ENCODE measurements around the gene TBCE.

The TBCE gene

GRCh38 chr1:235367000-235367908 lies at the start of gene TBCE:
Gene TBCE, plus strand, starts transcription at chr1:235367427. Its CDS starts 12,623 bp downstream, at chr1:235380050.
- DNase-seq, result peak; percentile 93

GRCh38 chr1:235319255-235319654 lies 48.0 kb upstream of the TBCE start:
- no peak for DNase-seq

GRCh38 chr1:235320521-235321179 lies 46.6 kb upstream of the TBCE start:
- DNase-seq, result no peak

GRCh38 chr1:235324296-235324695 lies 42.9 kb upstream of the TBCE start:
- no peak for DNase-seq

- no peak for DNase-seq
Observed at GRCh38 chr1:235325139-235325538, 42.1 kb upstream of the TBCE start.

GRCh38 chr1:235325854-235326253 lies 41.4 kb upstream of the TBCE start:
- DNase-seq, result no peak

- no peak for DNase-seq
Observed at GRCh38 chr1:235326719-235327558, 40.3 kb upstream of the TBCE start.

- peak; percentile 23 for DNase-seq
Observed at GRCh38 chr1:235327559-235328270, 39.5 kb upstream of the TBCE start, which contains the start of gene ARID4B. Gene ARID4B, minus strand, starts transcription at chr1:235328179. Its CDS starts 1,260 bp downstream, at chr1:235326919.

GRCh38 chr1:235328271-235329138 lies 38.7 kb upstream of the TBCE start, which contains the start of gene GGPS1:
Gene GGPS1, plus strand, starts transcription at chr1:235328570. Its CDS starts 6,695 bp downstream, at chr1:235335265.
- DNase-seq, result peak; percentile 92

GRCh38 chr1:235329139-235329902 lies 37.9 kb upstream of the TBCE start:
- DNase-seq, result no peak

- DNase-seq, result no peak
Observed at GRCh38 chr1:235330918-235331285, 36.3 kb upstream of the TBCE start.

- DNase-seq, result no peak
Observed at GRCh38 chr1:235331401-235331800, 35.8 kb upstream of the TBCE start.

- DNase-seq, result no peak
Observed at GRCh38 chr1:235336903-235337302, 30.3 kb upstream of the TBCE start.

- DNase-seq, result no peak
Observed at GRCh38 chr1:235339746-235340145, 27.5 kb upstream of the TBCE start.

- DNase-seq, result no peak
Observed at GRCh38 chr1:235341334-235341733, 25.9 kb upstream of the TBCE start.

GRCh38 chr1:235342039-235342438 lies 25.2 kb upstream of the TBCE start:
- no peak for DNase-seq

GRCh38 chr1:235342471-235342870 lies 24.8 kb upstream of the TBCE start:
- DNase-seq, result no peak

- no peak for DNase-seq
Observed at GRCh38 chr1:235343726-235344125, 23.5 kb upstream of the TBCE start.

GRCh38 chr1:235351441-235351840 lies 15.8 kb upstream of the TBCE start:
- DNase-seq, result no peak

- no peak for DNase-seq
Observed at GRCh38 chr1:235351898-235352297, 15.3 kb upstream of the TBCE start.

Data from NCI-H226 (cell line).